Neuron (in vitro differentiated cells): Measurements from ENCODE around the gene ZNF256.
"Not testable (repeated sequence)": the region's sequence is repeated elsewhere in the genome, so short reads cannot be mapped to it uniquely, and the experiment has no call there.

Experiments used
- H2AFZ ChIP-seq: one replicate; pipeline ENCODE4 v1.6.1; 2013; ENCODE audit warnings: low read depth, mild to moderate bottlenecking, inconsistent platforms, low read length, moderate library complexity
- H3K27me3 ChIP-seq: one replicate; pipeline ENCODE4 v1.6.1; 2013; ENCODE audit warnings: low read length; ENCODE audit not compliant: insufficient read depth
- H3K36me3 ChIP-seq: one replicate; pipeline ENCODE4 v1.6.1; 2013; ENCODE audit warnings: low read length; ENCODE audit not compliant: insufficient read depth
- H3K4me1 ChIP-seq: one replicate; pipeline ENCODE4 v1.6.1; 2013; ENCODE audit warnings: low read length; ENCODE audit not compliant: insufficient read depth
- H3K4me3 ChIP-seq: 2 replicates; pipeline ENCODE4 v1.5.1; 2013; ENCODE audit warnings: mild to moderate bottlenecking, low read length, moderate library complexity
- H3K9me3 ChIP-seq: one replicate; pipeline ENCODE4 v1.6.1; 2013; ENCODE audit warnings: low read length

Gene ZNF256

DNA sequence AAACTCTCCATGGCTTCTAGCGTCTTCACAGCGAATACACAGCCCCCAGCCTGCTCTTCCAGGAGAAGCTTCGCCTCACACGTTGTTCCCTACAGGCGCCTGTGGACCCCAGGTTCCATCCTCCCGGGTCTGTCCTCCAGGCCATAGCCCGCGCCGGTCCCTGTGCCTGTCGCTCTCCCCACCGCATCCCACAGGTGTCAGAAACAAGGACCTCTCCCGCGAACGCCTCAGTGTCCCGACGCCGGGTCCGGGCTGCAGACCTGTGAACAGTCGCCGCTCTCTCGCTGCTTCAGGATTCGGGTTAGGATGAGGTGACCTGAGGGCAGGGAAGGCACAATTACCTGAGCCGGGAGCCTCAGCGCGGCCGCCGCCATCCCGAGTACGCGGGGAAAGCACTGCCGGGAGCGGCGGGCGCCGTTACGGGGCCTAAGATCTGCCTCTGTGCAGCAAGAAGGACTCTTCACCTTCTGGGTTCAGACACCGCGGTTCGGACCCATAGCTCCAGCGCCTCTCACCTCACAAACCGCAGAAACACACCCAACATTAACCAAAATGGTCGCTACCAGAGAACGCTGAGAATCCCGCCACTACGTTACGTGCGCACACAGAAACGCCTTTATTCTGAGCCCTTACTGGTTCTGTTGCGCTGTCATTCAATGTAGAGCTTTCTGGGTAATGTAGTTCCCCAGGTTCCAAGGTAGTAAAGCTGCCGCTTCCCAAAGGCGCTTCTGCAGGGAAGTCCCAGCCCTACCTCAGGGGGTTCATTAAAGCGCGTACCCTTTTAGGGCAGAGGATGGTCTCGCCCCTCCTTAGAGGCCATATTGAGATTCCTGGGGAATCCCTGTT, 12.5 kb downstream of the ZNF256 start, which contains the start of gene ZNF418:
ZNF418 (minus strand) TSS at position 583 of the 846 bp plus-strand sequence. CDS start 1,580 bp downstream, outside the sequence.
- no peaks in the 10 kb centered on the region for H3K27me3 ChIP-seq

DNA sequence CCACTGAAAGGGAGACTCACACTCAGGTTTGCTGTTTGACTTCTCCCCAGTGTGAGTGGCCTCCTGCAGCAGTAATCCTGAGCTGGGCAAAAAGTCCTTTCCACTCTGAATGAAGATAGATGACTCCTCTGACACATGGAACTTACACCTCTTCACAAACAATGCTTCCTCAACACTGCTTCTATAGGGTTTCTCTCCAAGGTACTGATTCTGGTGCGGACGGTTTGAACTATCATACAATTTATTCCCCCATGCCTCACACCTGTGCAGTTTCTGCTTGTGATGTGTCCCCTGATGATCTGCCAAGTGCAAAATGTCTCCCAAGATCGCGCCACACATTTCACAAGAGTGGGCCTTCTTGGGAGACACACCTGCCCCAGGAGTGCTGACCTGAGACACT, 19.9 kb downstream of the ZNF256 start:
- Histone ChIP-seq H3K4me3 (no peak overlapping the region), H3K4me1 (no peaks in the 10 kb centered on the region), H3K27me3 (no peaks in the 10 kb centered on the region), H3K9me3 (peaks cover 83% of the 10 kb centered on the region), H2AFZ (no peak overlapping the region), H3K36me3 (peaks cover 84% of the 10 kb centered on the region)

More for the DNA sequence above, 12.5 kb downstream of the ZNF256 start, which contains the start of gene ZNF418:
- peak within 1 kb of the TSS; percentile 85 for H3K4me3 ChIP-seq
- peak within 1 kb of the TSS; percentile 73 for H2AFZ ChIP-seq
- peaks cover 4% of the 10 kb centered on the region for H3K4me1 ChIP-seq
- H3K36me3 ChIP-seq = peaks cover 36% of the 10 kb centered on the region
- H3K9me3 ChIP-seq = peaks cover 53% of the 10 kb centered on the region

DNA sequence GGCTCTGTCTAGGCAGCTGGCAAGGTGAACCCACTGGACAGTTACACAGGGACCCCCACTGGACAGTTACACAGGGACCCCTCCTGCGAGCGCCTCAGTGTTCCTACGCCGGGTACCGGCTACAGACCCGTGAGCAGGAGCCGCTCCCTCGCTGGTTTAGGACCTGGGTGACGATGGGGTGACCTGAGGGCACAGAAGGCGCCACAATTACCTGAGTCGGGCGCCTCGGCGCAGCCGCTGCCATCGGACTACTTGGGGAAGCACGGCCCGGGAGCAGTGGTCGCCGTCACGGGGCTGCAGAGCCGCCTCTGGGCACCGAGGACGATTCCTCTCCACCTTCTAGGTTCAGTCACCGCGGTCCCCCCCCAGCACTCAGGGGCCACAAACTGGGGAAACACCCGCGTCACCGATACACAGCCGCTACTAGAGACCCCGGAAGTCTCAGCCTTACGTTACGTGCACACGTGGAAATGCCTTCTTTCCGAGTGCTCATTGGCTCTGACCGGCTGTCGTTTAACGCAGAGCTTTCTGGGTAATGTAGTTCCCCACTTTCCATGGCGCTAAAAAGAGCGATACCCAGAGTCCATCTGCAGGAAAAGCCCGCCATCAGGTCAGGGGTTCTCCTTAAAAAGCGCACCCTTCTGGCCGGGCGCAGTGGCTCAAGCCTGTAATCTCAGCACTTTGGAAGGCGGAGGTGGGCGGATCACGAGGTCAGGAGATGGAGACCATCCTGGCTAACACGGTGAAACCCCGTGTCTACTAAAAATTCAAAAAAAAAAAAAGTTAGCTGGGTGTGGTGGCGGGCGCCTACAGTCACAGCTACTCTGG, 31.1 kb downstream of the ZNF256 start, which contains the start of gene ZNF417:
ZNF417 (minus strand) TSS at position 425 of the 828 bp plus-strand sequence; CDS start at position 244, 181 bp downstream.
- not testable (repeated sequence) for H3K27me3 ChIP-seq
- peaks cover 51% of the 10 kb centered on the region for H3K36me3 ChIP-seq
- peak within 1 kb of the TSS; percentile 12 for H2AFZ ChIP-seq
- H3K9me3 ChIP-seq = peaks cover 26% of the 10 kb centered on the region
- peaks cover 11% of the 10 kb centered on the region for H3K4me1 ChIP-seq
- H3K4me3 ChIP-seq = peak within 1 kb of the TSS; percentile 95

DNA sequence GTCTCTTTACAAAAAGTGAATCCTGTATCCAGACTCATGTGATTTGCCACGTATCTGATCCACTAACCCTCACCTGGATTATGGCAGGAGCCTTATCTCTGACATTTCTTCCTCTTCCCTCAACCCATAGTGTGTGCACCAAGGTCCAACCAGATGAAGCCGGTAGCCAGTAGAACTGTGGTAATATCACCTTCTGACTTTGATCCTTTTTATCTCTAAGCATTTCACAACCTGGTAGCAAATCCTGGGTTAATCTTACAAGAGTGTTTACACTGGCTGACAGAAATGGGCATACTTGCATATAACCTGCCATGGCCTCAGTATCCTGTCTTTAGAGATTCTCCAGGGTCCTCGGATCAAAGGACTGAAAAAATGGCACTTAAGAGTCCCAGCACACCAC, 33.0 kb downstream of the ZNF256 start:
- Histone ChIP-seq H3K4me3 (no peak overlapping the region), H3K4me1 (peaks cover 11% of the 10 kb centered on the region)

DNA sequence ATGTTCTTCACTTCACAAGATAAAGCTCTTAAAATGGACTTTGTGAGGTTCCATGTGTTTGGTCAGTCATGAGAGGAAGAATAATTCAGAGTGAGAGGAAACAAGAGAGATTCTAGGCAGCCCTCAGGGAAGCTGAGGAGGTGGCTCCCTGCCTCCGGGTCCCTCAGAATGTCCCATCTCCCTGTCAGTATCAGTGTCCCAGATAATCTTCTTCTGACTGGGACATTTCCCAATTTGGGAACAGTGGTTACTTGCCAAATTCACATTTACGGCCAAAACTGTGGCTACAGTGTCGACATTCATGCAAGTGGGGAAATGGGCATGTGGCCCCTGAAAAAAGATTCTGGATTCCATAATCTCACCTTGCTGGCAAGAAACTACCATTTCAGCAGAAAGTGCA, 40.1 kb downstream of the ZNF256 start:
- no peak overlapping the region for H2AFZ ChIP-seq
- peaks cover 57% of the 10 kb centered on the region for H3K36me3 ChIP-seq
- H3K4me3 ChIP-seq = no peak overlapping the region
- H3K4me1 ChIP-seq = no peaks in the 10 kb centered on the region
- no peaks in the 10 kb centered on the region for H3K27me3 ChIP-seq
- H3K9me3 ChIP-seq = peaks cover 27% of the 10 kb centered on the region

More for the DNA sequence above, 33.0 kb downstream of the ZNF256 start:
- Histone ChIP-seq H2AFZ (no peak overlapping the region), H3K27me3 (no peaks in the 10 kb centered on the region), H3K36me3 (peaks cover 43% of the 10 kb centered on the region), H3K9me3 (peaks cover 24% of the 10 kb centered on the region)

DNA sequence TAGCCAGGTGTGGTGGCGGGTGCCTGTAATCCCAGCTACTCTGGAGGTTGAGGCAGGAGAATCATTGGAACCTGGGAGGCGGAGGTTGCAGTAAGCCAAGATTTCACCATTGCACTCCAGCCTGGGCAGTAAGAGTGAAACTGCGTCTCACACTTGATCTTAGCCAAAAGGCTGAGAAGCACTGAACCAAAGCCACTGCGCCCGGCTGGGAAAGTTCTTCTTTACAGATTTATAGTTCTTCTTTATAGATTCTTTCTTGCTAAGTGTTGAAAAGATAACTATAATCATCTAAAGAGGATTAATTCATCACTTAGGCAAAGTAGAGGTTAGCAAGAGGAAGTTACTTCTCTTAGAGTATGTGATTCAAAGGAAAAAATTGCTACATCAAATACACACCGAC, 42.2 kb downstream of the ZNF256 start:
- Histone ChIP-seq H2AFZ (no peak overlapping the region), H3K36me3 (peaks cover 40% of the 10 kb centered on the region), H3K27me3 (no peaks in the 10 kb centered on the region), H3K9me3 (peaks cover 13% of the 10 kb centered on the region), H3K4me1 (no peaks in the 10 kb centered on the region), H3K4me3 (no peak overlapping the region)

DNA sequence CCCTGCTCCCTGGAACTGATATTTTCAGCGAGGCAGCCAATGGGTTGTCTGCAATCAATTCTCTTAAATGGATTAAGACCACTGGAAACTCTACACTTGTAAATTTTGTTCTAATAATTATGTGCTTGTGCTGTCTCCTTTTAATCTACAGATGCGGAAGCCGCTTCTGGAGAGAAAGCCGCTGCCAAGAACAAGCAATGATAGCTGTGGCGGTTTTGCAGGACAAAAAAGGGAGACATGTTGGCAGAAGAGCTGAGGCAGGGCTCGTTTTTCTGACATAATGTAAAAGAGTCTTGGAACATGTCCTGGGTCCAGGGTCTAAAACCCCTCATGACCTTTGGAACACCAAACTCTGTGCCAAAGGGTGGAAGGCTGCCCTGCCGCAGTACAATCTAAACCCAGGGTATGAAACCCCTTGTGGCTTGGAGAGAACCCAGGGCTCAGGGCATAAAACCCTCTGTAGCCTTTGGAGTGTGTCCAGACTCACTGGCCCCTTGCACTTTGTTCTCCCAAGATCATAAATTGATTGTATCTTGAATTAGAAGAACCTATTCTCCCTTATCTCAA, 43.8 kb downstream of the ZNF256 start:
- Histone ChIP-seq H3K27me3 (no peaks in the 10 kb centered on the region), H2AFZ (no peak overlapping the region), H3K4me1 (no peaks in the 10 kb centered on the region), H3K9me3 (peaks cover 12% of the 10 kb centered on the region), H3K4me3 (no peak overlapping the region), H3K36me3 (peaks cover 35% of the 10 kb centered on the region)

DNA sequence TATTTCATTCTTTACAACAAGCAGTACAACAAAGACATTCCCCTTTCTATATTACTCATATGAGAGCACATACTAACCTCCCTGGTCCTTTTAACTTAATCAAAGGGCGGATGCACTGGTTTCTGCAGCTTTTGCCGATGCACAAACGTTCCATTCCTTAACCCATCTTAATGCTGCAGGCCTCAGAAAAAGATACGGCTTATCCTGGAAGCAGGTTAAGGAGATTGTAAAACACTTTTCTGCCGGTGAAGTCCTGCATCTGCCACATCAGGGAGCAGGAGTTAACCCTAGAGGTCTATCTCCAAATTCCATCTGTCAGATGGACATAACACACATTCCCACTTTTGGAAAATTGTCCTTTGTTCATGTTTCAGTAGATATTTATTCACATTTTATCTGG, 47.2 kb downstream of the ZNF256 start:
- no peaks in the 10 kb centered on the region for H3K4me1 ChIP-seq
- H3K36me3 ChIP-seq = peaks cover 11% of the 10 kb centered on the region
- no peaks in the 10 kb centered on the region for H3K27me3 ChIP-seq
- peaks cover 3% of the 10 kb centered on the region for H3K9me3 ChIP-seq
- no peak overlapping the region for H3K4me3 ChIP-seq
- H2AFZ ChIP-seq = no peak overlapping the region
